HG03378 (cell line): ENCODE results near the gene MORN2.
A peak's percentile ranks its signal among the peaks of the same experiment; 100 is the strongest.

Experiments
- ATAC-seq: cut with Tn5 transposase; IDR thresholded peaks from one replicate; pipeline ENCODE4 v1.9.1; 2021; ENCODE audit warnings: mild to moderate bottlenecking, moderate library complexity; ENCODE audit not compliant: unreplicated experiment

MORN2 gene

GRCh38 chr2:38889045-38889444, 13.3 kb downstream of the MORN2 start:
- no peak for ATAC-seq

- no peak for ATAC-seq
Measured at GRCh38 chr2:38889575-38889974, 13.8 kb downstream of the MORN2 start, which contains the start of gene ARHGEF33. TSS of gene ARHGEF33 (plus strand) at chr2:38889875. CDS start at chr2:38919448, 29,573 bp downstream.

- ATAC-seq: no peak
Measured at GRCh38 chr2:38892819-38893218, 17.0 kb downstream of the MORN2 start.

- ATAC-seq: no peak
Measured at GRCh38 chr2:38898256-38898655, 22.5 kb downstream of the MORN2 start.

GRCh38 chr2:38900726-38901125, 24.9 kb downstream of the MORN2 start:
- no peak for ATAC-seq

- ATAC-seq: no peak
Measured at GRCh38 chr2:38905251-38905650, 29.5 kb downstream of the MORN2 start.

- ATAC-seq: no peak
Measured at GRCh38 chr2:38907242-38907641, 31.5 kb downstream of the MORN2 start.

GRCh38 chr2:38907743-38908562, 32.2 kb downstream of the MORN2 start:
- peak; percentile 93 for ATAC-seq

- no peak for ATAC-seq
Measured at GRCh38 chr2:38909872-38910271, 34.1 kb downstream of the MORN2 start.

GRCh38 chr2:38911191-38911590, 35.4 kb downstream of the MORN2 start:
- no peak for ATAC-seq

GRCh38 chr2:38912619-38913018, 36.8 kb downstream of the MORN2 start:
- ATAC-seq: no peak

GRCh38 chr2:38922389-38922788, 46.6 kb downstream of the MORN2 start:
- ATAC-seq: no peak

GRCh38 chr2:38922902-38923301, 47.1 kb downstream of the MORN2 start:
- no peak for ATAC-seq

GRCh38 chr2:38925982-38926381, 50.2 kb downstream of the MORN2 start:
- no peak for ATAC-seq

- no peak for ATAC-seq
Measured at GRCh38 chr2:38930600-38930999, 54.8 kb downstream of the MORN2 start.
